HEK293T (cell line): ENCODE measurements around the gene CHRNA10.

Source experiments
- ARNT ChIP-seq: fragments of 450-650 bp; IDR thresholded peaks from 2 replicates; pipeline ENCODE4 v1.6.1; 2017; ENCODE audit warnings: mild to moderate bottlenecking
- BHLHE40 ChIP-seq: fragments of 450-650 bp; IDR thresholded peaks from 2 replicates; pipeline ENCODE4 v1.6.1; 2016; ENCODE audit warnings: mild to moderate bottlenecking, moderate library complexity, borderline replicate concordance
- FOXA1 ChIP-seq: fragments of 450-650 bp; IDR thresholded peaks from 2 replicates; pipeline ENCODE4 v1.6.1; 2016; ENCODE audit warnings: mild to moderate bottlenecking
- FOXK2 ChIP-seq: fragments of 450-650 bp; IDR thresholded peaks from 2 replicates; pipeline ENCODE4 v1.6.1; 2016; ENCODE audit warnings: mild to moderate bottlenecking
- FOXM1 ChIP-seq: fragments of 450-650 bp; IDR thresholded peaks from 2 replicates; pipeline ENCODE4 v1.6.1; 2017; ENCODE audit warnings: mild to moderate bottlenecking, borderline replicate concordance
- LEF1 ChIP-seq: fragments of 450-650 bp; IDR thresholded peaks from 2 replicates; pipeline ENCODE4 v1.6.1; 2017; ENCODE audit warnings: mild to moderate bottlenecking, borderline replicate concordance
- NFRKB ChIP-seq: fragments of 450-650 bp; IDR thresholded peaks from 2 replicates; pipeline ENCODE4 v1.6.1; 2016; ENCODE audit warnings: mild to moderate bottlenecking, moderate library complexity
- SP1 ChIP-seq: fragments of 450-650 bp; IDR thresholded peaks from 2 replicates; pipeline ENCODE4 v1.6.1; 2017
- SUZ12 ChIP-seq: fragments of 450-650 bp; IDR thresholded peaks from 2 replicates; pipeline ENCODE4 v1.6.1; 2016; ENCODE audit warnings: mild to moderate bottlenecking
- TARDBP ChIP-seq: fragments of 450-650 bp; IDR thresholded peaks from 2 replicates; pipeline ENCODE4 v1.6.1; 2016
- TF ChIP-seq, protein P1 (sequence below): fragments of 450-650 bp; IDR thresholded peaks from 2 replicates; pipeline ENCODE4 v1.6.1; 2016

DNA sequence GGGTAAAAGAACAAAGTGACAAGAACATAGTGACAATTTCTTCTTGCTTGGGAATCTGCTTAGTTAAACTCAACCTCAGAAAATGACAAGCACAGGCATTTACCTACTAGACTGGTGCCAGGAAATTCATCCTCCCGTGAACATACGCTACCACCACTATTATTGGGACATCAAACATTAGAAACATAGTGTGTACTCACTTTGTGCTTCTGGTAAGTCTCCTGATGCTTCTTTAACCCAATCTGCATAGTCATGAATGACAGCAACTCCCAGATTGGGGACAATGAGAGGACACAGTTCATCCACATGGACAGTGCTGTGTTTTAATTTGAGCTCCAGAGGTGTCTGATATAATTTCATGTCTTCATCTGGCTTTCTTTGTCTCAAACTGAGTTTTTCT, 29.2 kb upstream of the CHRNA10 start:
- TF ChIP-seq TARDBP = no peak
- no peak for TF ChIP-seq ARNT
- no peak for TF ChIP-seq FOXM1
- TF ChIP-seq SP1 = no peak
- no peak for TF ChIP-seq FOXK2
- TF ChIP-seq LEF1 = no peak
- no peak for TF ChIP-seq SUZ12
- no peak for TF ChIP-seq FOXA1
- TF ChIP-seq BHLHE40 = no peak
- TF ChIP-seq, protein P1, sequence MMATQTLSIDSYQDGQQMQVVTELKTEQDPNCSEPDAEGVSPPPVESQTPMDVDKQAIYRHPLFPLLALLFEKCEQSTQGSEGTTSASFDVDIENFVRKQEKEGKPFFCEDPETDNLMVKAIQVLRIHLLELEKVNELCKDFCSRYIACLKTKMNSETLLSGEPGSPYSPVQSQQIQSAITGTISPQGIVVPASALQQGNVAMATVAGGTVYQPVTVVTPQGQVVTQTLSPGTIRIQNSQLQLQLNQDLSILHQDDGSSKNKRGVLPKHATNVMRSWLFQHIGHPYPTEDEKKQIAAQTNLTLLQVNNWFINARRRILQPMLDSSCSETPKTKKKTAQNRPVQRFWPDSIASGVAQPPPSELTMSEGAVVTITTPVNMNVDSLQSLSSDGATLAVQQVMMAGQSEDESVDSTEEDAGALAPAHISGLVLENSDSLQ = no peak
- TF ChIP-seq NFRKB = no peak
